GM12875 (cell line): ENCODE measurements around the gene TSPAN32.

Source experiments
- H3K4me3 ChIP-seq: one replicate; pipeline ENCODE4 v1.5.1; 2011; ENCODE audit warnings: low read depth, low read length, control low read depth
- TF ChIP-seq, protein P1 (sequence below): IDR thresholded peaks from 2 replicates; pipeline ENCODE4 v1.5.1; 2011; ENCODE audit warnings: low read depth, mild to moderate bottlenecking, control low read depth, inconsistent platforms, low read length, moderate library complexity, borderline replicate concordance; ENCODE audit not compliant: insufficient read depth

TSPAN32 gene

DNA sequence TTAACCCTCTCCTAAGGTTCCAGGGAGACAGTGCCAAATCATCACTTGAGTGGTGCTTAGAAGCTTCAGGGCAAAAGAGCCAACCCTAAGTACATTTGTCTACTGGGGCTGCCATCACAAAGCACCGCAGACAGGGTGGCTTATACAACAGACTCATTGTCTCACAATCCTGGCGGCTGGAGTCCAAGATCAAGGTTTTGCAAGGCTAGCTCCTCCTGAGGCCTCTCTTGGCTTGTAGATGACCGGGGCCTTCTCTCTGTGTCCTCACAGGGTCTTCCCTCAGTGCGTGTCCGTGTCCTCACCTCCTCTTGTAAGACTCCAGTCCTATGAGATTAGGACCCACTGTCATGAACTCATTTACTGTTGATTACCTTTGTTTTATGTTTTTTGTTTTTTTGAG is 41.2 kb downstream of the TSPAN32 start:
- TF ChIP-seq, protein P1, sequence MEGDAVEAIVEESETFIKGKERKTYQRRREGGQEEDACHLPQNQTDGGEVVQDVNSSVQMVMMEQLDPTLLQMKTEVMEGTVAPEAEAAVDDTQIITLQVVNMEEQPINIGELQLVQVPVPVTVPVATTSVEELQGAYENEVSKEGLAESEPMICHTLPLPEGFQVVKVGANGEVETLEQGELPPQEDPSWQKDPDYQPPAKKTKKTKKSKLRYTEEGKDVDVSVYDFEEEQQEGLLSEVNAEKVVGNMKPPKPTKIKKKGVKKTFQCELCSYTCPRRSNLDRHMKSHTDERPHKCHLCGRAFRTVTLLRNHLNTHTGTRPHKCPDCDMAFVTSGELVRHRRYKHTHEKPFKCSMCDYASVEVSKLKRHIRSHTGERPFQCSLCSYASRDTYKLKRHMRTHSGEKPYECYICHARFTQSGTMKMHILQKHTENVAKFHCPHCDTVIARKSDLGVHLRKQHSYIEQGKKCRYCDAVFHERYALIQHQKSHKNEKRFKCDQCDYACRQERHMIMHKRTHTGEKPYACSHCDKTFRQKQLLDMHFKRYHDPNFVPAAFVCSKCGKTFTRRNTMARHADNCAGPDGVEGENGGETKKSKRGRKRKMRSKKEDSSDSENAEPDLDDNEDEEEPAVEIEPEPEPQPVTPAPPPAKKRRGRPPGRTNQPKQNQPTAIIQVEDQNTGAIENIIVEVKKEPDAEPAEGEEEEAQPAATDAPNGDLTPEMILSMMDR = no peak
- no peak overlapping the region for H3K4me3 ChIP-seq

DNA sequence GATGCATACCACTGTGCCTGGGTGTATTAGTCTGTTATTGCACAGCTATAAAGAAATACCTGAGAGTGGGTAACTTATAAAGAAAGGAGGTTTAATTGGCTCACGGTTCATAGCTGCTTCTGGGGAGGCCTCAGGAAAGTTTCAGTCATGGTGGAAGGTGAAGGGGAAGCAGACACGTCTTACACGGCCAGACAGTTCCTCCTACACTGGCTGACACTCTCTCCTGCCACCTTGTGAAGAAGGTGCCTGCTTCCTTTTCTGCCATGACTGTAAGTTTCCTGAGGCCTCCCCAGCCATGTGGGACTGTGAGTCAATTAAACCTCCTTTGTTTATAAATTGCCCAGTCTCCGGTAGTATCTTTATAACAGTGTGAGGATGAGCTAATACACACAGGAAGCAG is 41.7 kb downstream of the TSPAN32 start:
- TF ChIP-seq, protein P1 = no peak
- no peak overlapping the region for H3K4me3 ChIP-seq

DNA sequence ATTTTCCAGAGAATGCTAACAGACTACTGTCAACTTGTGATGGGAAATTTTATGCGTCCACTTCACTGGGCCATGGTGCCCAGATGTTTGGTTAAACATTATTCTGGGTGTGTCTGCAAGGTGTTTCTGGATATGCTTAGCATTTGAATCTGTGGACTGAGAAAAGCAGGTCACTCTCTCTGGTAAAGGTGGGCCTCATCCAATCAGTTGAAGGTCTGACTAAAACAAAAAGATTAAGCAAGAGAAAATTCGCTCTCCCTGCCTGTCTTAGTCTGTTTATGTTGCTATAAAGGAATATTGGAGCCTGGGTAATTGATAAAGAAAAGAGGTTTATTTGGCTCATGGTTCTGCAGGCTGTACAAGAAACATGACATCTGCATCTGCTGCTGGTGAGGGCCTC is 43.2 kb downstream of the TSPAN32 start:
- TF ChIP-seq, protein P1 = no peak
- H3K4me3 ChIP-seq = no peak overlapping the region

DNA sequence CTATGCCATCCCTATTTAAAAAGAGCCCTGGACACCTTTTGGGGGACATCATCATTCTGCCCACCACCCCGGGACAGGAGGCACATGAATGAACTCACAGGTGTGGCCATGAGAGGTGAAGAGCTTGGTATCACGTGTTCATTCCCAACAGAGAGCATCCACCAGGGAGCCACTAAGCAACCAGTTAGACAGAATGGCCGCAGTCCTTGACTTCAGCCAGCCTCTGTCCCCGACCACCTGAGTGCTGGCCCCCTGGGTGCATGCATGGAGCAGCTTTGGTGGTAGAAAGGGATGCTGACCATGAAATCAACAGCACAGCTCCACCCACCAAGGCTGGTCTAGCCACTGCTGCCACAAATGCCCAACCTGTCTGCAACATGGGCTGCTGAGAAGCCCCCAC is 44.2 kb downstream of the TSPAN32 start:
- no peak overlapping the region for H3K4me3 ChIP-seq
- TF ChIP-seq, protein P1 = no peak

DNA sequence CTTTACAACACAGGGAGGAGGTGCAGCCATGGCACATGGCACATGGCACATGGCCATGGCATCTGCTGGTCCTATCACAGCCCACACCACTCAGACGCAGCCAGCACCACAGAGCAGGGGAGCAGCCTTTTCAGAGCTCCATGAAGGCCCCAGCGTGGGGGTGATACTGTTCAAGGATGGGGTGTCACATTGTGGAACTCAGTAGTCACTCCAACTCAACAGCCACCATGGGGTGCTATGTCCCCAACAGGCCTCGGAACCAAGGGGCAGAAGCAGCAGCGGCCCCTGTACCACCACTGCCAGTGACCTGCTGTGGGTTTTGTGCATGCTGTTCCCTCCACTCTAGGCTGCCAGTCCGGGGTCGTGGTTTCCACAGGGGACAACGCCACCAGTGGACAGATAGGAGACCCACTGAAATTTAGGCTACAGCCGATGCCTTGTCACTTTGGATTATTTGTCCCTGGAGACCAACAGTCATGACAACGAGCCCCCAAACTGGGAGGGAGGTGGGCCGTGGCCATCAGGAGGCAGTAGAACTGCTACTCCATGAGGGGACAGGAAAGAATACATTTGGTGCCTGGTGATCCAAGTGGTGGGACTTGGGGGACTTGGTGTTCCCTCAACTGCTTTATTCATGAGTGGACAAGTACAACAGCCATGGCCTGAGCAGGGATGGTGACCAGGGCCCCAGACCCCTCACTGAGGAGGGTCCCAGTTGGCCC is 44.9 kb downstream of the TSPAN32 start:
- H3K4me3 ChIP-seq = no peak overlapping the region
- TF ChIP-seq, protein P1 = no peak

DNA sequence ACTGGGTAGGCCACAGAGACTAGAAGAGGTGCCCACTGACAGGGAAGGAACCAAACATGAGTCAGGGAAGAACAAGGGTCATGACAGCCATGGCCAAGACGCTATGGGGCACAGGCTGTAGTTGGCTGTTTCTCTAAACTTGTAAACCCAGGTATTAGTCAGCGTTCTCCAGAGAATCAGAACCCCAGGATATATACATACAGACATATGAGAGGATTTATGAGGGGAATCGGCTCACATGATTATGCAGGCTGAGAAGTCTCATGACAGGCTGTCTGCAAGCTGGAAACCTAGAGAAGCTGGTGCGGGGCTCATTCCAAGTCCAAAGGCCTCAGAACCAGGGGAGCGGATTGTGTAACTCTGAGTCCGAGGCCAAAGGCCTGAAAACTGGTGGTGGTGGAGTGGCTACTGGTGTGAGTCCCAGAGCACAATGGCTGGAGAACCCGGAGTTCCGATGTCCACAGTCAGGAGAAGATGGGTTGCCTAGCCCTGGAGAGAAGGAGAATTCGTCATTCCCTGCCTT is 45.6 kb downstream of the TSPAN32 start:
- no peak overlapping the region for H3K4me3 ChIP-seq
- TF ChIP-seq, protein P1 = no peak

DNA sequence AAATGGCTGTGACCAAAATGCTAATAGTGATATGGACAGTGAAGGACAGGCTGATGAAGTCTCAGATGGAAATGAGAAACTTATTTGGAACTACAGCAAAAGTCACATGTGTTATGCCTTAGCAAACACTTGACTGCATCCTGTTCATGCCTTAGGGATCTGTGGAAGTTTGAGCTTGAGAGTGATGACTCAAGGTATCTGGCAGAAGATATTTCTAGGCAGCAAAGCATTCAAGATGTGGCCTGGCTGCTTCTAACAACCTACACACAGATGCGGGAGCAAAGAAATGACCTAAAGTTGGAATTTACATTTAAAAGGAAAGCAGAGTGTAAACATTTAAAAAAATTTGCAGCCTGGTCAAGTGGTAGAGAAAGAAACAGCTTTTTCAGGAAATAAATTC is 47.2 kb downstream of the TSPAN32 start:
- H3K4me3 ChIP-seq = no peak overlapping the region
- TF ChIP-seq, protein P1 = no peak
